ENCODE data around the gene WDR33. TPM values are rescaled to one million over a fixed set of nuclear protein-coding genes. Genes with fewer than 3 reads are reported as not detected.

Gene WDR33
- total RNA-seq, 4 donors from 2014 or later: 25.8 to 35.3 (median 33.3) TPM

GRCh38 chr2:127661949-127662510 is 148.9 kb downstream of the WDR33 start:
- WGBS: 30% methylated on average over 9 of the region's 9 CpGs
- intact Hi-C loops (cut with DNase I): no loop called here
- no peaks in the 10 kb centered on the region for H3K27me3 ChIP-seq
- no peak for DNase-seq (ENCODE audit: extremely low spot score)
- no peaks in the 10 kb centered on the region for H3K9me3 ChIP-seq
- H3K36me3 ChIP-seq: peaks cover 0 to 27% (median 10%) of the 10 kb centered on the region in 4 donors
- H3K4me1 ChIP-seq: peaks cover 95 to 100% (median 100%) of the 10 kb centered on the region in 4 donors
- no peak for TF ChIP-seq POLR2A (IDR thresholded peaks at IDR 0.05; ENCODE audit: low read depth)
- TF ChIP-seq POLR2AphosphoS5 (IDR thresholded peaks at IDR 0.05): peak; percentile 33 to 42
- no peak for TF ChIP-seq EP300 (IDR thresholded peaks at IDR 0.05)
- peak in 1 of 3 experiments; percentile 2 for TF ChIP-seq CTCF (IDR thresholded peaks at IDR 0.05)
- peak overlapping the region; percentile 88 to 93 (median 92) for H3K27ac ChIP-seq (replicated peaks in 1 of 4)
- peak overlapping the region in 1 of 4 donors; percentile 4 for H3K4me3 ChIP-seq

- H3K4me1 ChIP-seq: peaks cover 96 to 100% (median 100%) of the 10 kb centered on the region in 4 donors
- H3K36me3 ChIP-seq: peaks cover 0 to 32% (median 16%) of the 10 kb centered on the region in 4 donors
- 38% methylated on average over 13 of the region's 14 CpGs for WGBS
- no peak for TF ChIP-seq EP300 (IDR thresholded peaks at IDR 0.05)
- no peak for TF ChIP-seq POLR2A (IDR thresholded peaks at IDR 0.05; ENCODE audit: low read depth)
- no peak for TF ChIP-seq CTCF (IDR thresholded peaks at IDR 0.05)
- no peak for TF ChIP-seq POLR2AphosphoS5 (IDR thresholded peaks at IDR 0.05)
- DNase-seq (ENCODE audit: extremely low spot score): no peak
- H3K9me3 ChIP-seq: no peaks in the 10 kb centered on the region
- H3K27ac ChIP-seq (replicated peaks in 1 of 4): peak overlapping the region; percentile 88 to 93 (median 92)
- no peaks in the 10 kb centered on the region for H3K27me3 ChIP-seq
- intact Hi-C loops (cut with DNase I): no loop called here
- H3K4me3 ChIP-seq: peak overlapping the region in 1 of 4 donors; percentile 0
These were observed 149.8 kb downstream of the WDR33 start for GRCh38 chr2:127661072-127661649.

GRCh38 chr2:127660291-127660578 is 150.7 kb downstream of the WDR33 start:
- 82% methylated on average over 10 of the region's 10 CpGs for WGBS
- Histone ChIP-seq H3K4me3 (no peak overlapping the region), H3K36me3 (peaks cover 0 to 41% (median 20%) of the 10 kb centered on the region in 4 donors), H3K27me3 (no peaks in the 10 kb centered on the region), H3K4me1 (peaks cover 96 to 100% (median 100%) of the 10 kb centered on the region in 4 donors), H3K9me3 (no peaks in the 10 kb centered on the region), H3K27ac (replicated peaks in 1 of 4) (peak overlapping the region; percentile 88 to 93 (median 92))
- no peak for DNase-seq (ENCODE audit: extremely low spot score)
- TF ChIP-seq POLR2AphosphoS5 (IDR thresholded peaks at IDR 0.05) (no peak), POLR2A (IDR thresholded peaks at IDR 0.05; ENCODE audit: low read depth) (no peak), EP300 (IDR thresholded peaks at IDR 0.05) (no peak), CTCF (IDR thresholded peaks at IDR 0.05) (no peak)
- intact Hi-C loops (cut with DNase I): no loop called here

GRCh38 chr2:127659408-127660290 is 151.3 kb downstream of the WDR33 start:
- Histone ChIP-seq H3K4me1 (peaks cover 96 to 100% (median 100%) of the 10 kb centered on the region in 4 donors), H3K9me3 (no peaks in the 10 kb centered on the region), H3K27me3 (no peaks in the 10 kb centered on the region), H3K27ac (replicated peaks in 1 of 4) (peak overlapping the region; percentile 88 to 93 (median 92)), H3K36me3 (peaks cover 0 to 47% (median 26%) of the 10 kb centered on the region in 4 donors), H3K4me3 (peak overlapping the region; percentile 8 to 21 (median 16))
- TF ChIP-seq EP300 (IDR thresholded peaks at IDR 0.05) (no peak), POLR2A (IDR thresholded peaks at IDR 0.05; ENCODE audit: low read depth) (no peak), POLR2AphosphoS5 (IDR thresholded peaks at IDR 0.05) (peak; percentile 63 to 69), CTCF (IDR thresholded peaks at IDR 0.05) (no peak)
- WGBS: 49% methylated on average over 9 of the region's 14 CpGs
- intact Hi-C loops (cut with DNase I): loop anchor here (10.0 kb wide), 1 partner anchor 145 kb away; no protein-coding TSS in a partner anchor
- no peak for DNase-seq (ENCODE audit: extremely low spot score)
